Measurements from ENCODE around the gene ZC3H12C. TPM values are rescaled to one million over a fixed set of nuclear protein-coding genes. Genes with fewer than 3 reads are reported as not detected.

The ZC3H12C gene
- total RNA-seq, 1 donor from 2014 or later: 9.6 TPM

DNA sequence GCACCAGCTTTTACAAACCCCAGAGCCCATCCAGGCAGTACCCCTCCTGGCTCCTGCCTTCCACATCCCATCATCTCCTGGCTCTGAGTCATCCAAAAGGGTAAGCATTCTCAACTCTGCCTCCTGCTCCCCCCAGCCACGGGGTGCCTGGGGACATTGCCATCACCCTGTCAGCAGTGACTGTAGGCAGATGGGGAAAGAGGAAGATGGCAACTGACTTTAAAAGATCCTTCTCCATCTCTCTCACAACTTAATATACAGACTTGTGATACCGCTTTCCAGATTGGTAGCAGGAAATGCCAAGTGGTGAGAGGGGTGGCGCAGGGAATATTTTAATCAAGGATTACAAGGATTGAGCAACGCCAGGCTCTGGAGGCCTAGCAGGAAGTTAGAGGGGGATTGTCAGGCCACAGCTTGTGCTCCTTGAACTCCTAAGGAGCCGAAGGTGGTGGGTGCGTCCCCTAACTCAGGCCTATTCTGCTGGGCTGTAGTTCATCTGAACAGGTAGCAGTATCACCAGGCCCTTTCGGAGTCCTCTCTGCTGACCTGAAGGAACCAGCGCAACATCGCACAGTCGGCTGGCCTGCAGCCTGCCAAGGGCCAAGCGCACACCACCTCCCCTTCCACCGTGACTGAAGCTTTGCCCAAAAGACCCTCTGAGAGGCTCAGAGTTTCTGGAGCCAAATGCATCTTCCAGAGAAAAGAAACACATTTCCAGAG, 83.3 kb downstream of the ZC3H12C start:
- no peak for DNase-seq (ENCODE audit: low spot score, unreplicated experiment)
- TF ChIP-seq CTCF (IDR thresholded peaks at IDR 0.05; ENCODE audit: unreplicated experiment): no peak

DNA sequence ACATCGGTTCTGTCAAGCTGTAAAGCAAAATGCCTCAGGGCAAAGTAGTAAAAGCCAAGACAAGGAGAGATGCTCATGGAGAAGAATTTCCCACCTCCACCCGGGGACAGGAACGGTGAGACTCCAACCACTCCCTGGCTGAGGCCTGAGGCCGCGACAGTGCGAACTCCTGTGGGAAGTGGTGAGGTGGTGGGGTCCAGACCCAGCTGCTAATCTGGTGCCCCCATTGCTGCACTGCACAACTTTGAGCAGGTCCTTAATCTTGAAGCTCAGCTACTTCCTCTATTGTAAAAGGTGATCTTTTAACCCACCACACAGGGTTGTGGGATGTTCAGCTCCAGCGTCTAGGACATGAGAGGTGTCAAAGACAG, 83.9 kb downstream of the ZC3H12C start:
- peaks cover 6% of the 10 kb centered on the region for H3K4me1 Mint-ChIP-seq (ENCODE audit: low read depth)
- H3K27ac Mint-ChIP-seq: no peak overlapping the region

More for the DNA sequence above, 83.3 kb downstream of the ZC3H12C start:
- Mint-ChIP-seq H3K4me3 (ENCODE audit: low read depth) (no peak overlapping the region), H3K9me3 (ENCODE audit: low read depth) (no peaks in the 10 kb centered on the region), H3K27ac (no peak overlapping the region), H3K36me3 (ENCODE audit: insufficient read depth) (no peaks in the 10 kb centered on the region), H3K27me3 (peaks cover 11% of the 10 kb centered on the region), H3K4me1 (ENCODE audit: low read depth) (peaks cover 6% of the 10 kb centered on the region)

DNA sequence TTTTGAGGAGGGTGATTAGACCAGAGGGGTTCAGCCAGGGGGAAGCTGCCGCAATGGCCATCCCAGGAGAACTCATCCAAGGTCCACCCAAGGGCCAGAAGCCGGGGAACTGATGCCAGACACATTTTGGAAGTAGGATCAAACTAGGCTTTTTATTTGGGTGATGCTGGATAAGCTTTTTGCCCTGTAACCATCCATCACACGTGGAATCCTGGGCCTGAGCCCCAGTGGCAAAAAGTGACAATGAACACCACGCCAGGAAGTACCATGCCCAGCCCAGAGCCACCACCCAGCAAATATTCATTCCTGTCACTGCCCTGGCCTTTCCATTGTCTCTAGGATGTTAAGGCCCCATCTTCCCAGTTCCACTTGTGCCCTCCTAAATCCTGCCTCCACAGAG, 85.9 kb downstream of the ZC3H12C start:
- no peak for DNase-seq (ENCODE audit: low spot score, unreplicated experiment)
- H3K27me3 Mint-ChIP-seq: peaks cover 9% of the 10 kb centered on the region
- no peak overlapping the region for H3K27ac Mint-ChIP-seq
- peaks cover 3% of the 10 kb centered on the region for H3K4me1 Mint-ChIP-seq (ENCODE audit: low read depth)
- H3K4me3 Mint-ChIP-seq (ENCODE audit: low read depth): no peak overlapping the region
- no peaks in the 10 kb centered on the region for H3K9me3 Mint-ChIP-seq (ENCODE audit: low read depth)
- no peak for TF ChIP-seq CTCF (IDR thresholded peaks at IDR 0.05; ENCODE audit: unreplicated experiment)
- H3K36me3 Mint-ChIP-seq (ENCODE audit: insufficient read depth): no peaks in the 10 kb centered on the region

More for the DNA sequence above, 83.9 kb downstream of the ZC3H12C start:
- no peak for TF ChIP-seq CTCF (IDR thresholded peaks at IDR 0.05; ENCODE audit: unreplicated experiment)
- Mint-ChIP-seq H3K9me3 (ENCODE audit: low read depth) (no peaks in the 10 kb centered on the region), H3K36me3 (ENCODE audit: insufficient read depth) (no peaks in the 10 kb centered on the region), H3K27me3 (peaks cover 11% of the 10 kb centered on the region), H3K4me3 (ENCODE audit: low read depth) (no peak overlapping the region)
- no peak for DNase-seq (ENCODE audit: low spot score, unreplicated experiment)

- peaks cover 13% of the 10 kb centered on the region for H3K4me1 Mint-ChIP-seq (ENCODE audit: low read depth)
- no peaks in the 10 kb centered on the region for H3K36me3 Mint-ChIP-seq (ENCODE audit: insufficient read depth)
- DNase-seq (ENCODE audit: low spot score, unreplicated experiment): no peak
Measured at GRCh38 chr11:110182886-110183285, 89.7 kb downstream of the ZC3H12C start.

DNA sequence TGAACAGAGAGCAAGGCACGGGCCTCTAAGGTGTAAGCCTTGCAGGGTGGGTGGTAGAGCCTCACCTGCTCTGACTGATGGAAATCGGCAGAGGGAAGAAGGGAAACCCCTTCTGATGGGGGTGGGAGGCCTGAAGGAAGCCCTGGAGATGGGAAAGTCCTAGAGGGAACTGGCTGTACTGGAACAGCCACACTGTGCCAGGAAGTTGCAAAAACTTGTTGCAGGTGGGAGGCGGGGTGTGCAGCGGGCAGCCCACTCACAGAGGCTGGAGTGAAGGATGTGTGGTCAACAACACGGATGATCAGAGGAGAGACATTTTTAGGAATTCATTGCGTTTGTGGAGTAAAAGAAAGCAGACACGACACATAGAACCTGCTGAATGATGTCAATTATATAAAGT, 91.3 kb downstream of the ZC3H12C start:
- TF ChIP-seq CTCF (IDR thresholded peaks at IDR 0.05; ENCODE audit: unreplicated experiment): no peak
- Mint-ChIP-seq H3K4me1 (ENCODE audit: low read depth) (peaks cover 13% of the 10 kb centered on the region), H3K27me3 (no peaks in the 10 kb centered on the region), H3K4me3 (ENCODE audit: low read depth) (no peak overlapping the region), H3K9me3 (ENCODE audit: low read depth) (no peaks in the 10 kb centered on the region), H3K36me3 (ENCODE audit: insufficient read depth) (no peaks in the 10 kb centered on the region), H3K27ac (no peak overlapping the region)
- no peak for DNase-seq (ENCODE audit: low spot score, unreplicated experiment)

More at GRCh38 chr11:110182886-110183285, 89.7 kb downstream of the ZC3H12C start:
- no peak for TF ChIP-seq CTCF (IDR thresholded peaks at IDR 0.05; ENCODE audit: unreplicated experiment)
- Mint-ChIP-seq H3K9me3 (ENCODE audit: low read depth) (no peaks in the 10 kb centered on the region), H3K4me3 (ENCODE audit: low read depth) (no peak overlapping the region), H3K27ac (no peak overlapping the region), H3K27me3 (peaks cover 4% of the 10 kb centered on the region)
